H1 (cell line): ENCODE results near the gene NODAL. TPM values are rescaled to one million over a fixed set of nuclear protein-coding genes. Genes with fewer than 3 reads are reported as not detected.

Experiments used
- ATF3 ChIP-seq: IDR thresholded peaks from 2 replicates; pipeline ENCODE4 v1.6.1; 2011; ENCODE audit warnings: low read depth, mild to moderate bottlenecking, low read length; ENCODE audit not compliant: insufficient read depth
- CREB1 ChIP-seq: IDR thresholded peaks from 2 replicates; pipeline ENCODE4 v1.6.1; 2012; ENCODE audit warnings: inconsistent platforms
- JUND ChIP-seq: IDR thresholded peaks from 2 replicates; pipeline ENCODE4 v1.6.1; 2011; ENCODE audit warnings: mild to moderate bottlenecking, improper control_type of control experiment, low read length
- KDM1A ChIP-seq: fragments of 200-600, 300-600 bp; sonication (generic); IDR thresholded peaks from 2 replicates; pipeline ENCODE4 v1.7.1; 2016; ENCODE audit warnings: mild to moderate bottlenecking, low read length, borderline replicate concordance
- RAD21 ChIP-seq, 2 experiments: IDR thresholded peaks in 1 of 2; conservative IDR thresholded peaks in 1 of 2; 2 replicates each; pipeline ENCODE4 v1.6.1; 2011; ENCODE audit warnings: low read depth in 2 of 2, low read length in 2 of 2, improper control_type of control experiment in 1 of 2, inconsistent platforms in 1 of 2, mild to moderate bottlenecking in 1 of 2, moderate library complexity in 1 of 2
- RBBP5 ChIP-seq: IDR thresholded peaks from 2 replicates; pipeline ENCODE4 v1.7.1; 2012; ENCODE audit warnings: low read depth, mild to moderate bottlenecking, inconsistent platforms, low read length, moderate library complexity, borderline replicate concordance
- polyA plus RNA-seq, 7 experiments: library from polyadenylated mRNA; depleted of rRNA in 3 of 7; stranded (reverse) in 5 of 7; unstranded in 2 of 7; fragments of >200 nt in 5 of 7; fragments of 200-250 nt in 2 of 7; gene quantifications; 1 replicate in 5 of 7; 2 replicates in 1 of 7; 4 replicates in 1 of 7; pipeline versions ENCODE4 v1.2.1 to v1.2.3, GENCODE V29; 2011 to 2013; ENCODE audit warnings: missing spikeins in 2 of 7, mixed read lengths in 2 of 7
- total RNA-seq: library from RNA; stranded (reverse); fragmentation: NEBNext Ultra II Directional; extraction: Animal tissue kit (Norgen Biotek cat#: 25700); gene quantifications from 2 replicates; pipeline ENCODE4 v1.2.1, GENCODE V29; 2021

Gene NODAL
- total and polyA plus RNA-seq, 2 of the 8 experiments (the other 6 are each of a cell fraction or from before 2014, with no cell fraction given) = 2.0 to 7.3 TPM

- TF ChIP-seq RAD21 (IDR thresholded peaks at IDR 0.05 in 1 of 2, conservative IDR thresholded peaks at IDR 0.05 in 1 of 2; ENCODE audit: low read depth in 2 of 2, low read length in 2 of 2) = no peak
- TF ChIP-seq CREB1 = no peak
- TF ChIP-seq ATF3 = no peak
- no peak for TF ChIP-seq RBBP5
- TF ChIP-seq KDM1A = no peak
- TF ChIP-seq JUND = no peak
These were observed 39.6 kb upstream of the NODAL start (continued) for GRCh38 chr10:70481105-70481504.
